Muscle of arm (tissue), 12 donors: ENCODE data around the gene BCL2. TPM values are rescaled to one million over a fixed set of nuclear protein-coding genes. Genes with fewer than 3 reads are reported as not detected.

ENCODE experiments used
- DNase-seq: peaks from one replicate; pipeline ENCODE4 v3.0.0-alpha.2; 2013
- polyA plus RNA-seq, 12 donors: library from polyadenylated mRNA; unstranded; fragments of 120-200 nt; gene quantifications; one replicate each; pipeline ENCODE4 v1.2.1, GENCODE V29; 2013; ENCODE audit not compliant: insufficient read length in 12 of 12

BCL2 gene
- polyA plus RNA-seq, 12 donors, result 14.8 to 40.8 (median 19.9) TPM; not detected in 1

GRCh38 chr18:63336366-63337099, 17.0 kb upstream of the BCL2 start:
- no peak for DNase-seq

GRCh38 chr18:63331105-63331504, 11.5 kb upstream of the BCL2 start:
- no peak for DNase-seq

GRCh38 chr18:63329431-63330145, 10.0 kb upstream of the BCL2 start:
- DNase-seq, result no peak

- DNase-seq, result no peak
Measured at GRCh38 chr18:63326011-63326410, 6.4 kb upstream of the BCL2 start.

GRCh38 chr18:63325086-63325686, 5.6 kb upstream of the BCL2 start:
- DNase-seq, result no peak

- DNase-seq, result peak; percentile 86
Measured at GRCh38 chr18:63322908-63323634, 3.5 kb upstream of the BCL2 start.

GRCh38 chr18:63322206-63322605, 2.6 kb upstream of the BCL2 start:
- no peak for DNase-seq

- no peak for DNase-seq
Measured at GRCh38 chr18:63321291-63321690, 1.7 kb upstream of the BCL2 start.

GRCh38 chr18:63320975-63321265, 1.4 kb upstream of the BCL2 start:
- no peak for DNase-seq

GRCh38 chr18:63320123-63320974, 780 bp upstream of the BCL2 start:
- peak; percentile 89 for DNase-seq

- DNase-seq, result no peak
Measured at GRCh38 chr18:63318889-63319382, 633 bp downstream of the BCL2 start.

- peak; percentile 58 for DNase-seq
Measured at GRCh38 chr18:63317982-63318888, 1.3 kb downstream of the BCL2 start.

GRCh38 chr18:63317556-63317946, 2.0 kb downstream of the BCL2 start:
- no peak for DNase-seq

GRCh38 chr18:63316612-63317555, 2.7 kb downstream of the BCL2 start:
- no peak for DNase-seq

GRCh38 chr18:63315876-63316275, 3.7 kb downstream of the BCL2 start:
- DNase-seq, result no peak

- DNase-seq, result no peak
Measured at GRCh38 chr18:63315131-63315662, 4.4 kb downstream of the BCL2 start.

GRCh38 chr18:63314062-63314790, 5.3 kb downstream of the BCL2 start:
- no peak for DNase-seq

GRCh38 chr18:63313396-63313917, 6.1 kb downstream of the BCL2 start:
- DNase-seq, result no peak
